Measurements from ENCODE around the gene IRF7.

Gene IRF7

GRCh38 chr11:620935-621814 is 5.4 kb upstream of the IRF7 start:
- H3K36me3 ChIP-seq (replicated peaks) = no peaks in the 10 kb centered on the region
- no peaks in the 10 kb centered on the region for H3K27me3 ChIP-seq (ENCODE audit: low read depth)
- in situ Hi-C loops (cut with MboI; ENCODE audit: low sequenced_read_pairs) = no loop called here
- H3K9me3 ChIP-seq = no peaks in the 10 kb centered on the region
- H3K4me3 ChIP-seq = no peak overlapping the region
- DNase-seq (ENCODE audit: low spot score in 2 of 2) = no peak
- peaks cover under 1% of the 10 kb centered on the region; the same call in 1 of the 2 replicates for H3K4me1 ChIP-seq

GRCh38 chr11:620201-620600 is 4.5 kb upstream of the IRF7 start:
- in situ Hi-C loops (cut with MboI; ENCODE audit: low sequenced_read_pairs) = no loop called here

GRCh38 chr11:619628-620050 is 3.9 kb upstream of the IRF7 start:
- H3K4me1 ChIP-seq = peaks cover 6% of the 10 kb centered on the region; the same call in 1 of the 2 replicates
- peaks cover 5% of the 10 kb centered on the region; the same call in 1 of the 2 replicates for H3K36me3 ChIP-seq (replicated peaks)
- no peak for DNase-seq (ENCODE audit: low spot score in 2 of 2)
- no peaks in the 10 kb centered on the region for H3K27me3 ChIP-seq (ENCODE audit: low read depth)
- in situ Hi-C loops (cut with MboI; ENCODE audit: low sequenced_read_pairs) = no loop called here
- H3K4me3 ChIP-seq = no peak overlapping the region
- no peaks in the 10 kb centered on the region for H3K9me3 ChIP-seq

More at GRCh38 chr11:620201-620600, 4.5 kb upstream of the IRF7 start:
- Histone ChIP-seq H3K4me3 (no peak overlapping the region), H3K36me3 (replicated peaks) (peaks cover 1% of the 10 kb centered on the region; the same call in 1 of the 2 replicates), H3K4me1 (peaks cover 3% of the 10 kb centered on the region; the same call in 1 of the 2 replicates), H3K9me3 (no peaks in the 10 kb centered on the region), H3K27me3 (ENCODE audit: low read depth) (no peaks in the 10 kb centered on the region)
- DNase-seq (ENCODE audit: low spot score in 2 of 2) = no peak

GRCh38 chr11:618856-619627 is 3.3 kb upstream of the IRF7 start:
- H3K9me3 ChIP-seq = no peaks in the 10 kb centered on the region
- no peak overlapping the region for H3K4me3 ChIP-seq
- in situ Hi-C loops (cut with MboI; ENCODE audit: low sequenced_read_pairs) = no loop called here
- H3K4me1 ChIP-seq = peaks cover 6% of the 10 kb centered on the region; the same call in 1 of the 2 replicates
- H3K36me3 ChIP-seq (replicated peaks) = peaks cover 10% of the 10 kb centered on the region; the same call in 1 of the 2 replicates
- DNase-seq (ENCODE audit: low spot score in 2 of 2) = no peak
- H3K27me3 ChIP-seq (ENCODE audit: low read depth) = no peaks in the 10 kb centered on the region

GRCh38 chr11:617912-618682 is 2.3 kb upstream of the IRF7 start:
- Histone ChIP-seq H3K4me3 (no peak overlapping the region), H3K36me3 (replicated peaks) (peaks cover 12% of the 10 kb centered on the region), H3K27me3 (ENCODE audit: low read depth) (no peaks in the 10 kb centered on the region), H3K4me1 (peaks cover 6% of the 10 kb centered on the region; the same call in 1 of the 2 replicates), H3K9me3 (no peaks in the 10 kb centered on the region)
- no peak for DNase-seq (ENCODE audit: low spot score in 2 of 2)
- in situ Hi-C loops (cut with MboI; ENCODE audit: low sequenced_read_pairs) = no loop called here

- in situ Hi-C loops (cut with MboI; ENCODE audit: low sequenced_read_pairs) = no loop called here
- peaks cover 19% of the 10 kb centered on the region for H3K36me3 ChIP-seq (replicated peaks)
- H3K27me3 ChIP-seq (ENCODE audit: low read depth) = no peaks in the 10 kb centered on the region
- no peak for DNase-seq (ENCODE audit: low spot score in 2 of 2)
- H3K4me1 ChIP-seq = peaks cover 6% of the 10 kb centered on the region; the same call in 1 of the 2 replicates
- H3K9me3 ChIP-seq = no peaks in the 10 kb centered on the region
- no peak overlapping the region for H3K4me3 ChIP-seq
Measured at GRCh38 chr11:617199-617911, 1.6 kb upstream of the IRF7 start.

- no peaks in the 10 kb centered on the region for H3K27me3 ChIP-seq (ENCODE audit: low read depth)
- in situ Hi-C loops (cut with MboI; ENCODE audit: low sequenced_read_pairs) = no loop called here
- peak overlapping the region; percentile 91 for H3K4me3 ChIP-seq
- H3K36me3 ChIP-seq (replicated peaks) = peaks cover 25% of the 10 kb centered on the region
- H3K4me1 ChIP-seq = peaks cover 6% of the 10 kb centered on the region; the same call in 1 of the 2 replicates
- H3K9me3 ChIP-seq = no peaks in the 10 kb centered on the region
- DNase-seq (ENCODE audit: low spot score in 2 of 2) = no peak
Measured at GRCh38 chr11:616320-617198, 809 bp upstream of the IRF7 start.

- in situ Hi-C loops (cut with MboI; ENCODE audit: low sequenced_read_pairs) = no loop called here
- peaks cover 6% of the 10 kb centered on the region; the same call in 1 of the 2 replicates for H3K4me1 ChIP-seq
- DNase-seq (ENCODE audit: low spot score in 2 of 2) = no peak
- H3K36me3 ChIP-seq (replicated peaks) = peaks cover 42% of the 10 kb centered on the region
- H3K27me3 ChIP-seq (ENCODE audit: low read depth) = no peaks in the 10 kb centered on the region
- H3K4me3 ChIP-seq = peak overlapping the region; percentile 91
- no peaks in the 10 kb centered on the region for H3K9me3 ChIP-seq
Measured at GRCh38 chr11:614623-615503, 887 bp downstream of the IRF7 start.

- in situ Hi-C loops (cut with MboI; ENCODE audit: low sequenced_read_pairs) = no loop called here
- no peak for DNase-seq (ENCODE audit: low spot score in 2 of 2)
- Histone ChIP-seq H3K36me3 (replicated peaks) (peaks cover 46% of the 10 kb centered on the region), H3K9me3 (no peaks in the 10 kb centered on the region), H3K4me3 (no peak overlapping the region), H3K27me3 (ENCODE audit: low read depth) (no peaks in the 10 kb centered on the region), H3K4me1 (peaks cover 6% of the 10 kb centered on the region; the same call in 1 of the 2 replicates)
Measured at GRCh38 chr11:614021-614622, 1.6 kb downstream of the IRF7 start.

GRCh38 chr11:613369-613968 is 2.3 kb downstream of the IRF7 start:
- in situ Hi-C loops (cut with MboI; ENCODE audit: low sequenced_read_pairs) = no loop called here
- peak; percentile 9 to 76 for DNase-seq (ENCODE audit: low spot score in 2 of 2)
- Histone ChIP-seq H3K9me3 (no peaks in the 10 kb centered on the region), H3K4me1 (peaks cover 6% of the 10 kb centered on the region; the same call in 1 of the 2 replicates), H3K4me3 (no peak overlapping the region), H3K27me3 (ENCODE audit: low read depth) (no peaks in the 10 kb centered on the region), H3K36me3 (replicated peaks) (peaks cover 52% of the 10 kb centered on the region)

GRCh38 chr11:612961-613300 is 2.8 kb downstream of the IRF7 start:
- Histone ChIP-seq H3K4me1 (peaks cover 6% of the 10 kb centered on the region; the same call in 1 of the 2 replicates), H3K27me3 (ENCODE audit: low read depth) (no peaks in the 10 kb centered on the region), H3K36me3 (replicated peaks) (peaks cover 58% of the 10 kb centered on the region), H3K9me3 (no peaks in the 10 kb centered on the region), H3K4me3 (no peak overlapping the region)
- DNase-seq (ENCODE audit: low spot score in 2 of 2) = no peak
- in situ Hi-C loops (cut with MboI; ENCODE audit: low sequenced_read_pairs) = no loop called here

All from HAP-1 (cell line).